Measurements from ENCODE around the gene IRF8.
"Not testable (repeated sequence)": the region's sequence is repeated elsewhere in the genome, so short reads cannot be mapped to it uniquely, and the experiment has no call there.

The IRF8 gene

DNA sequence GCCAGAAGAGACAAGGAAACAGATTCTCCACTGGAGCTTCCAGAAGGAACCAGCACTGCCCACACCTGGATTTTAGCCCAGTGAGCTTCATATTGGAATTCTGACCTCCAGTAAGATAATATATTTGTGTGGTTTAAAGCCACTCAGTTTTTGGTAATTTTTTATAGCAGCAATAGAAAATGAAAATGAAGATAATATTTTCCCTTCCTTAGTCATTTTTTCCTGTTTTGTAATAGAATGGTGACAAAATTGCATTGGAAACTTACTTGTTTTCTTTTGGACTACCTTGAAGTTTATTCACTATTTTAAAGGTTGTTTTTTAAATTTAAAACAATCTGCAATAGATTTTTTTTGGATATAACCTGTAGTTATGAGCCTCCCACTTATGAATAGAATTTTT, 29.8 kb upstream of the IRF8 start:
- no peak for DNase-seq

DNA sequence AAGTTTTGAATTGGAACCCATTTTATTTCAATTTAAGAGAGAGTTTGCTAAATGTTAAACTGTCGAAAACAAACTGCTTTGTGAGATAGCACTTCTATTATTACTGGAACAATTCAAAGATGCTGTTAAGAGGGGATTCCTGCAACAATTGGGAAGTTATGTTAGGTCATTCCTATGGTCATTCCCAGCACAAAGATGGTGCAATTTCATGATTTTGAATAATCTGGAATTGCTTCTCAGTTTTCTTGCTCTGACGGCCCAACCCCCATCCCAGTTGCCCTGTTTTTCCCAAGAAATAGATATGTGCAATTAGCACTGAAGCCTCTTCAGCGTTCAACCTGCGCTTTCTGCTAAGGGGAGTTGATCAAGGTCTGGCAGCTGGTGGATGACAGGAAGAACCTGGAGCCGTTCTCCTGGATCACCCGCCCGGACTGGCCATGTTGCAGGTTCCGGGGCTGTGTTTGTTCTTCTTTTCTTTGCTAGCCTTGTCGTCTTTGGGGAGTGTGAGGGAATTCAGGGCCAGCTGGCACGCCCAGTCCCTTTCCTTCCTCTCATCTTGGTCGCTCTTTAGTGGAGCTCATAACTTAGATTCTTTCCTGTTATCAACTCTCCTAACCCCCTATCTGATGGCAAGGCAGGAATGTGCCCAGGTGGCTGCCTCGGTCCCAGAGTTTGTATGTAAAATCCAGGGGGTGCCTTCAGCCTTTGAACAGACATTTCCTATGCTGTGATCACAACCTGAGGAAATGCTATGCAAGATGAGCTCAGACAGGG, 29.0 kb upstream of the IRF8 start:
- no peak for DNase-seq

DNA sequence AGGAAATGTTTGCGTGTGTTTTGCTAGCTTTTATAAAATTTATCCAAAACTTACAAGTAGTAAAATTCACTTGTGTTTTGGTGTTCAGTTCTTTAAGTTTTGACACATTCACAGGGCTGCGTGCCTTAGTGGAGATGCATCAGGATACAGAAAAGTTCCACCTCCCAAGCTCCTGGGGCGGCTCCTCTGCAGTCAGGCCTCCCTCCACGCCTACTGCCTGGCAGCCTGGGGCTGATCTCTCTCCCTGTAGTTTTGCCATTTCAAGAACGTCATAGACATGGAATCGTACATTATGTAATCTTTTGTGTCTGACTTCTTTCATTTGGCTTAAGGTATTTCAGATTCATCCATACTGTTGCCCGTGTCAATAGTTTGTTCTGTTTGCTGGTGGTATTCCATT, 27.2 kb upstream of the IRF8 start:
- no peak for DNase-seq

DNA sequence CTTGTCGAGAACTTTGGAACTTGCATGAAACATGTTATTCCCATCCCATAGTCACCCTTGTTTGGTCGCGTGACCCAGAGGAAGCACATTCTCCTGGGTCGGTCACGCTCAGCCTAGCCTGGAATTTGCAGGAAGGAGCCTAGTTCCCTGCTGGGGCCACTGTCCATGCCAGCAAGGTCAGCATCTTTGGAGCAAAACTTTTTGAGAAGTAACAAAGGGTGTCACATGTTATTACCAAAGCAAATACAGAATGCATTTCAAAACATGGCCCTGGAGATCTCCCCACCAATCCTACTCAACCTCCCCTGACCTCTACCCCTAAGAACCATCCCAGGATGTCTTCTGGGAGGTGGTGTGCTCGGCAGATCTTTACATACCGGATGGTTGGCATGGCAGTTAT, 26.2 kb upstream of the IRF8 start:
- no peak for DNase-seq

DNA sequence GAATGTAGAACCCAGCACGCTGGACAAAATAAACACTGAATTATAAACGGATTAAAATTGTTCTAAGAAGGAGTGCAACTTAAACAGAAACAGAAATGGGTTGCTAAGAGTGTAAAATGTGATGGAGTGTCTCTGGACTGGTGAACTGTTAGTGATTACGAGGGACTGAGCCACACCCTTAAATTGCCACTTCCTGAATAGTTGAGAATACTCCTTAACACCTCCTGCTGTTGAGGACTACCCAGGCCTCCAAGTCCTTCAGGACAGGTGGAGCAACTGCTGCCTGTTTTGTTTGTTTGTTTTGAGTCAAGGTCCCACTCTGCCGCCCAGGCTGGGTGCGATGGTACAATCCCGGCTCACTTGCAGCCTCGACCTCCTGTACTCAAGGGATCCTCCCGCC, 25.8 kb upstream of the IRF8 start:
- no peak for DNase-seq

DNA sequence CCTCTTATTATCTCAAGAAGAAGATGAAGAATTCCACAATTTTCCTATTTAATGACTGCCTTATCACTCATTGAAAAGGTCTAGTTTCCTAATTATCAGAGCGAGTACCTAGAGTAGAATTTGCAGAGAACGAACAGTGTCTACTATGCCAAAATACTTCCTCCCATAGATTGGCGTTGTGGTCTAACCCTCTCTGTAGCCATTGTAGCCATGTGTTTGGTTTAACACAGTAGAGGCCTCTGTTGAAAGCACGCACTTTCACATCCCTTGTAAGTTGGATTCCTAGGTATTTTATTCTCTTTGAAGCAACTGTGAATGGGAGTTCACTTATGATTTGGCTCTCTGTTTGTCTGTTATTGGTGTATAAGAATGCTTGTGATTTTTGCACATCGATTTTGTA, 24.9 kb upstream of the IRF8 start:
- not testable (repeated sequence) for DNase-seq

DNA sequence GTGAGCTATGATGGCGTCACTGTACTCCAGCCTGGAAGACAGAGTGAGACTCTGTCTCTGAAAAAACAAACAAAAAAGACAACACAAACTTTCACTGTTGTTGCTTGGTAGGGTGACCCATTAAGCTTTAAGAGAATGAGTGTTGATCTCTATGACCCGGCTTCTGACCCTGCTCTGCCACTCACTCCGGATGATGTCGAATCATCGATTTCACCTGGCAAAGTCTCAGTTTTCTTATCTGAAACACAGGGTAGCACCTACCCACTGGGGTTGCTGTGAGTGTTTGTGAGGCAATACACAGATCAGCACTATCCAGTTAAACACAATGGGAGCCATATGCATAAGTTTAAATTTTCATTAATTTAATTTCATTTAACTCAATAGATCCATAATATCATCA, 20.6 kb upstream of the IRF8 start:
- no peak for DNase-seq

DNA sequence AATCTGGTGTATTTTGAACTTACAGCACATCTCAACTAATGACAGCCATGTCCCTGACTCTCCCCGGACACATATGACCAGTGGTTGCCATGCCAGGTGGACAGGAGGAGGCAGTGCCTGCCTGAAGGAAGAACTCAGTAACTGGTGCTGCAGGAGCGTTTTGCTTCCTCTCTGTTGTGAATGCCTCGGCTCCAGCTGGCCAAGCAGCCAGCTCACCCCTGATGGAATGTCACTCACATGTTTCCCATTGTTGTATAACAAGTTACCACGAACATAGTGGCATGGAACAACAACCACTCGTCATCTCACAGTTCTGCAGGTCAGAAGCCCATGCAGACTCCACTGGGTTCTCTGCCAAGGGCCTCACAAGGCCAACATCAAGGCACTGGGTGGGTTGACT, 20.1 kb upstream of the IRF8 start:
- DNase-seq = no peak

DNA sequence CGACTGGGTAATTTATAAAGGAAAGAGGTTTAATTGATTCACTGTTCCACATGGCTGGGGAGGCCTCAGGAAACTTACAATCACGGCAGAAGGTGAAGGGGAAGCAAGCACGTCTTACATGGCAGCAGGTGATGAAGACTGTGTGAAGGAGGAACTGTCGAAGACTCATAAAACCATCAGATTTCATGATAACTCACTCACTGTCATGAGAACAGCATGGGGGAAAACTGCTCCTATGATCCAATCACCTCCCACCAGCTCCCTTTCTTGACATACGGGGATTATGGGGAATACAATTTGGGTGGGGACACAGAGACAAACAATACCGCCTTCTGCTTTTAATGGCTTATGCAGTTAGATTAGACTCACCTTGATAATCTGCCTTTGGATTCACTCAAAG, 19.4 kb upstream of the IRF8 start:
- DNase-seq = no peak

DNA sequence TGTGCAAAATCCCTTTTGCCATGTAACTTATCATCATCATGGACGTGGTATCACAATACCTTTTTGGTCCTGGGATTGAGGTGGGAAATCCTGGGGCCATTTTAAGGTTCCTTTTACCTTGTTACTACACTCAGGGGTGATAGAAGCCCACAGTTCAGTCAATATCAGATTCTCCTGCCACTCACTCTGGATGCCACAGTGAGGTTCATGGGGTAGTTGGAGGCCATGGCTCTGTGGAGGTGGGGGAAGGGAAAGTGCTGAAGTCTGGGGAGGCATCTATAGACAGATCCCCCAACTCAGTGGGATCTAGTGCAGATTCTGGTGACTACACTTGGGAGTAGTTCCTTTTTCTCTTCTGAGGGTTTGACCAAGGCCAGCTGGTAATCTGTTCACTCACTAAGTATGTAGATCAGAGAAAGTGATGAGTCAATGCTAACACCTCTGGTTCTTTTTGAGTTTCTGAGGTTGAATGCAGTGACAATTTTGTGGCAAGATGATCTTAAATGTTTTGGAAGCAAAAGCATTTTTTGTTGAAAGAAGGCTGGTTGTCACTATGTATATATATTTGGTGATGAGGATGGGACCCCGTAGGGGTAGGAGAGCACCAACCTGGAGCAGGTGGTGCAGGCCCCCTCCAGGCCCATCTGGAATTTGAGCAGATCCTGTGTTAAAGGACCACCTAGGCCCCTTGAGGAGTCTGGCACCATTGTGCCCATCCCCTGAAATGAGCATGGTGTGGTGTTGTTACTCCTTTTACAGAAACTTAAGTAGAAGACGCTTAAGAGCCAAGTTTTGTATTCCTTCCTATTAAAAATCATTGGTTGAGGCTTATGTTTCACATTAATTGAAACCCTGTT, 18.8 kb upstream of the IRF8 start:
- DNase-seq = no peak

DNA sequence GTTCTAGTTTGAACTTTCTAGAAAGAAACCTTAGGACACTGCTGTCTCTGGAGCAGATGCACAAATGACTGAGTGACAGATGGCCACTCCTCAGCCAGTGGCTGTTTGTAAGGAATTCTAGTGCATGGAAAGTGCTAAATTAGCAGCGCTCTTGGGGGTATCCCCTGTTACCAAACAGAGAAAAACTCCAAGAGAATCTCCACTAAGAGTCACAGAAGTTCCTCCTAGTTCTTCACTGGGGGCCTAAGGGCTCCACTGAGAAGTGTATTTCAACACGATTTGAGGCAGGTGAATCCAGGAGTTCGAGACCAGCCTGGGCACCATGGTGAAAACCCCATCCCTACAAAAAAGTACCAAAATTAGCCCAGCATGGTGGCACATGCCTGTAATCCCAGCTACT, 18.1 kb upstream of the IRF8 start:
- DNase-seq = no peak

DNA sequence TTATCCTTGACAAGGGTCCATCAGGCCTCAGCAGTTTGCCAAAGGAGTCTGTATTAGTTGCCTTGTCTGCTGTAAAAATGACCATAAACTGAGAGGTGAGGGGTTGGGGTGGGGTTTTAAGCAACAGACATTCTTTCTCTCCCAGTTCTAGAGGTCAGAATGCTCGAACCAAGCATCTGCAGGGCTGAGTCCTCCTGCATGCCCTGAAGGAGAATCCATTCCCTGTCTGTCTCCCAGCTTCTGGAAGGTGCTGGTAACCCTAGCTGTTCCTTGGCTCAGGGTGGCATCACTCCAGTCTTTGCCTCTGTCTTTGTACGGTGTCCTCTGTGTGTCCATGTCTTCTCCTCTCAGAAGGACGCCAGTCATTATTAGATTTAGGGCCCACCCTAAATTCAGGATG, 17.5 kb upstream of the IRF8 start:
- DNase-seq = no peak

DNA sequence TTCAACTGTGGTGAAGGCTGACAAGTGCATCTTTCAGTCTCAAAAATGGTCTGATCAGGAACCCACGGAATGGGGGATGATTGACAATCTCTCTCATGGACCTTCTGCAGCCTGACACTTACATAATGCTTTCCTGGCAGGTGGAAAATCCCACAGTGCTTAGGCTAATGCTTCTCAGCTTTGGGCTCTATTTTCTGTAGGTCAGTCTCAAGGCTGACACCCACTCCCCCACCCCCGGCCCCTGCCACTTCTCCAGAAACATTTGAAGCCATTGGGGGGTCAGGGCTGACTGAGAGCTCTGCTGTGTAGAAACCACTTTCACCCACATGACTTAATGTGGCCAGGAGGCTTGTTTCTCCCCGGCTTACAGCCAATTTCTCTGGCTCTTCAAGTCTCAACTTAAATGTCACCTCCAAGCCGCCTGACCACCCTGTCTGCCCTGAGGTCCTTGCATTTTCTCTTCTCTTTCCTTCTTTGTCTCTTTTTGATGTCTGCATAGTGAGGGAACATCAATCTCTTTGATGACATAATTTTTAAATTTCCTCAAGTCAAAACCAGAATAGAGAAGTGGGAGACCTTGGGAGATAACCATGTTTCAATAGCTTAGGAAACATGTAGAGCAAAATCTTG, 16.7 kb upstream of the IRF8 start:
- no peak for DNase-seq

DNA sequence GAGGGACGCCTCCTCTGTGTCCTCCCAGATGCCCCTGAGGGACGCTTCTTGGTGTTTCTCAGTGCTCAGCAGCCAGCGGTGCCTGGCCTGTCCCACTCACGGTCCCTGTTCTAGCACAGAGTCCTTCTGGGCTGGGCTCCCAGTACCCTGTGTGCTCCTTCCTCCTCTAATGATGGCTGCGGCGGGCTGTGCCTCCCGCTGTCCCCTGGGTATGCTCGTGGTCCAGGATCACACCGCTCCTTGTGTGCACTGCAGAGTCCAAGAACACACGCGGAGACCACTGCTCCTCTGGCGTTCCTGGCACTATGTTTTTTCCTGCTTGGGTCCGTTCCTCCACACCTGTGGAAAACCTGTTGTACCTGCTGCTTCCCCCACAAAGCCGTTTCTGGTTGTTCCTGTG, 15.1 kb upstream of the IRF8 start:
- no peak for DNase-seq

DNA sequence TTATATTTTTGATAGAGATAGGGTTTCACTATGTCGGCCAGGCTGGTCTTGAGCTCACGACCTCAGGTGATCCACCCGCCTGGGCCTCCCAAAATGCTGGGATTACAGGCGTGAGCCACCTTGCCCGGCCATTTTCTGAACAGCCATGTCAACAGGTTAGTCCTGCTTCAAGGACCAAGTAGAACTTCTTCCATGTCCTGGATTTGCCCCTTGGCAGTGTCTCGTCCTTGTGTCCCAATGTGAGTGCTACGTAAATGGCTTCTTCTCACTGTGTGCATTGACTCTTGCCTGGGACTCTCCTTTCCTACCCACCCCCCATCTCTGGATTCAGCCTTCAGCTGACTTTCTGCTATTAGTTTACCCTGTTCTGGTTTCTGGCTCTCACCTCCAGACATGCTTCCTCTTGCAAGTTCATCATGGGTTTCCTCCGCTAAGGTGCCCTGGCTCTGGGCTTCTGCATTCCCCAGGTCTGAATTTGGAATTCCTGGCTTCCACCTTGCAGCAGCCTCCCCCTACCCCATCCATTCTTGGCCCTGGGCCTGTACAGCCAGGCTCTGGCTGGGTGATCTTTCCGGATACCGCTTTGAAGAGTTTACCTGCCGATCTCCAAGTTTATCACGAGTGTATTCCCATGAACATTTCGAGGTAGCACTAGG, 14.0 kb upstream of the IRF8 start:
- DNase-seq = no peak

DNA sequence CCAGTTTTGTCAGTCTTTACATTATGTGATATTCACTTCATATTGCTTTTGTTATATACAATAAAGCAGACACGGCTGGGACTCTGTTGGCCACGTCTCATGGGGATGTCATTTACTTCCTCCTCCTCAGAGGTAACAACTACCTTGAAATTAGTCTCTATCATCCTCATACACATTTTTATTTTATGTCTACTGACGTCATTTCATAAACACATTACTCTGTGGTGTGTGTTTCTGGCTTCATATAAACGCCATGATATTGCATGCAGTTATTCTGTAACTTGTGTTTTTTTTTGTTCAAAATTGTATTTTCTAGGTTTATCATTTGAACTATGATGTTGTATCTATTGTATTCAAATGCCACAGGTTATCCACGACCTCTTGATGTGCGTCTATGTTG, 13.4 kb upstream of the IRF8 start:
- no peak for DNase-seq

DNA sequence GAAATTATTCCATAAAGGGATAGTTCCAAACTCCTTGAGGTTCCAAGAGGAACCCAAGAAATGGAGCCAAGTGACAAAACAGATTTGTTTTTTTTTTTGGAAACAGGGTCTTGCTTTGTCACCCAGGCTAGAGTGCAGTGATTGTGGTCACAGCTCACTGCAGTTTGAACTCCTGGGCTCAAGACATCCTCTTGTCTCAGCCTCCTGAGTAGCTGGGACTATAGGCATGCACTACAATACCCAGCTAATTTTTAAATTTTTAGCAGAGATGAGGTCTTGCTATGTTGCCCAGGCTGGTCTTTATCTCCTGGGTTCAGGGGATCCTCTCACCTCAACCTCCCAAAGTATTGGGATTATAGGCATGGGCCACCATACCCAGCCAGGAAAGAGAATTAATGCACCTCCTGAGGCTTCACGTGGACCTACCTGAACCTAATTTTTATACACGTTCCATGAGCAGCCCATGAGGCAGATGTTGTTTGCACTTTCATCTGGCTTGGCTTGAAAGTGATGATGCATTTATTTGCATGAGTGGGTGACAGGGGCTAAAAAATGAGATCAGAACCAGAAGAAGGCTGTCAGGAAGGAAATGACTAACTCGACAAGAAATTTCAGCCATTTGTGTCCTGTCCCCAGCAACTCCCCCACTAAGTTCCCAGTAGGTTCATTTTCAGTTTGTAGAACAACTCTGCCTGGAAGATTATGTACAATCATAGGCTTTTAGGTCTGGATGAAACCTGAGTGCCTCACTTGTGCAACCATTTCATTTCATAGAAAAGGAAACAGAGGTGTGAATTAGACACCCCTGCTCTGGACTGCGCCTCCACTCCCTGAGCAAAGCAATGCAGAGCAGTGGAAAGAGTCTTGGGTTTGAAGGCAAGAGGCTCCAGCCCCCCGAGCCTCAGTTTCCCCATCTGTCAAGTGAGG, 10.3 kb upstream of the IRF8 start:
- DNase-seq = no peak

DNA sequence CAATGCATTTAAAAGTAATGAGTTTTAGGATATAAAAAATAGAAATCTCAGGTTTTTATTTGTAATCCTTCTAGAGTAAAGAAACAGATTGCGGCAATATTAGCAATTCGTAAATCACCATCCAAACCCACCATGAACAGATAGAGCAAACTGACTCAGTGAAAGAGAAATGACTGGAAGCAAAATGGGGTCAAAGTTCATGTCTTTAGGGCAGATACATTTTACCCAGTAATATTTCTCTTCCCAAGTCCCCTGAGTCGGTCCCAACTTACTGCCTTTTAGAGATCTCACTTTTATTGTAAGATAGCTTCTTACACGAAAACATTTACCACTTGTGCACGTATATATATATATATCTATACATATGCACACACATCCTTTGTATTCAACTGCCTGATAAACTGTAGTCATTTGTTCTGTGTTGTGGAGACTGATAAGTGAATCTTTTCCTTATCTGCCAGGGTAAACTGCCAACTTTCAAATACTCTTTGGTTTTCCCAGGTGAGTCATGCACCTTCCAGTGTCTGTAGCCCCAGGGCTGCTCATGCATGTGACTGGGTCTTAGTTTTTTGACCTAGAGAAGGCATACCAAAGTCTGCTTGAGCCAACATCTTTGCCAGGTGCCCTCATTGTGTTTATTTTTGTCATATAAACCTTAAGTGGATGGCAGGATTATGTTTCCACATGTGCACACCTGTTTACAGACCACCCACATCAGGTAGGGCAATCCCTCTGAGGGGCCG, 7.8 kb upstream of the IRF8 start:
- DNase-seq = no peak

DNA sequence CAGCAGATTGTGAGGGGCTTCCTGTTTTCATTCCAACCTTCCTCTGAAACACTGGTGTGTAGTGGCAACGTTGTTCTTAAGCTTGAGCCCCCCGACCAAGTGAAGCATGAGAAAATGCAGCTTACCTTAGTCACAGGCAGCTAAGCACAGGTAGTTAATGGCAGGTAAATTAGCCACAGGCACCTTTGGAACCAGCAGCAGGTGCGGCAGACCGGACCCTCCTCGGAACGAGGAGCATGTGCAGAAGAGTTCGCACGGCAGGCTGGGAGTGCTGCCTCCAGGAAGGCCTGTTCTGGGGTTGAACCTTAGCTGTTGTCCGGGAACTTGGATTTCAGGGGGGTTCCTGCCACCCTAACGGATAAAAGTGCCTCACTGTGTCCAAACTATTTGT, 7.2 kb upstream of the IRF8 start:
- DNase-seq = no peak

DNA sequence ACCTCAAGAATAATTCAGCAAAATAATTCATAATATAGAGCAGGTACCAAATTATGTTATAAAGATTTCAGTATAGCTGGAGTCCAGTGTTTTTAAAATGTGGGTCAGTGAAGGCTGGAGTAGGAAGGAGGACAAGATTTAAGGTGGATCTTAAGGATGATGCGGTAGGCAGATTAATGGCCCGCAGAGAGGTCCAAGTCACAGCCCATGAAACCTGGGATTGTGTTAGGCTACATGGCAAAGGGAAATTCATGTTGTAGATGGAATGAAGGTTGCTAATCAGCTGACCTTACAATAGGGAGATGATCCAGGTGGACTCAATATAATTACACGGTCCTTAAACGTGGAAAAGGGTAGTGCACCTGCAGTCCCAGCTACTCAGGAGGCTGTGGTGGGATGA, 6.2 kb upstream of the IRF8 start:
- no peak for DNase-seq

DNA sequence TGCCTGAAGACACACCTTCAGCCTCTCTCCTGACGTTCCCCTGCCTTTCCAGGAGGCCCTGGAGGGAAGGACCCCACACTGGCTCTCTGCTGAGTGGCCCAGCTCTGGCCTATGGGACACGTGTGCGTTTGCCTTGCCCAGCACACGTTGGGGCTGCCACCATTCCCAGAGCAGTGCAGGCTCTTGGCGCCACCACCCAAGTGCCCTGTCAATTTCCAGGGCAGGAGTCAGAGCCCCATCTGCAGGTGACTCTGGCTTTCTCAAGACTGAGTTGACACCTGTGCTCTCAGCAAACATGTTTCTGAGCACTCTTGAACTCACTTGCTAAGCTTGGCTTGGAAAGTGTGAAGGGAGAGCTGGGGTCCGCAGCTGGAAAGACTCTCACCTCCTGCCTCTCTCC, 4.7 kb upstream of the IRF8 start:
- no peak for DNase-seq

DNA sequence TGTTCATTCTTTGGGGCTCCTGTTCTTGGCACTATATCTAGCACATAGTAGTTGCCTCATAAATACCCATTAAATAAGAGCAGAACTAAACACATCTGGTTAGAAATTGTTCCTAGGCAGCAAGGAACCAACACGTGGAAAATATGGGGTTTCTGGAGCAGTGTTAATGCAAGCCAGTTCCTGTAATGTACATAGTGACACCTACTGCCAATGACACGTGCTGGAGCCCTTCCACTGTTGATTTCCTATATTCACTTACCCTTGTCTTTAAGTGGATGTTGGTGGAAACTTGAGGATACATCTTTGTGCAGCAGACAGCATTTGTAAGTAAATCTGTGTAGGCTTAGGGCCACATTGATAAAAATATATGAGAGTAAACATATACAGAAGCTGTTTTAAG, 1.6 kb upstream of the IRF8 start:
- DNase-seq = no peak

All from NCI-H1048 (cell line).